HUES64 (cell line): ENCODE measurements around the gene CPZ.
"Not testable (repeated sequence)": the region's sequence is repeated elsewhere in the genome, so short reads cannot be mapped to it uniquely, and the experiment has no call there.

Experiments
- H3K27ac ChIP-seq: 2 replicates; pipeline ENCODE4 v1.7.0; 2013; ENCODE audit warnings: low read depth, low read length, inconsistent platforms
- H3K27me3 ChIP-seq: 2 replicates; pipeline ENCODE4 v1.6.1; 2013; ENCODE audit warnings: mild to moderate bottlenecking, low read length; ENCODE audit not compliant: insufficient read depth
- H3K36me3 ChIP-seq: 2 replicates; pipeline ENCODE4 v1.6.1; 2013; ENCODE audit warnings: mild to moderate bottlenecking, low read length; ENCODE audit not compliant: insufficient read depth
- H3K4me1 ChIP-seq: 2 replicates; pipeline ENCODE4 v1.6.1; 2013; ENCODE audit warnings: mild to moderate bottlenecking, low read length, moderate library complexity; ENCODE audit not compliant: insufficient read depth
- H3K4me3 ChIP-seq: 2 replicates; pipeline ENCODE4 v1.5.1; 2013; ENCODE audit warnings: mild to moderate bottlenecking, low read length, moderate library complexity
- H3K9ac ChIP-seq: 2 replicates; pipeline ENCODE4 v1.6.1; 2013; ENCODE audit warnings: mild to moderate bottlenecking, low read depth, low read length
- H3K9me3 ChIP-seq: 2 replicates; pipeline ENCODE4 v1.6.1; 2013; ENCODE audit warnings: low read depth, low read length; ENCODE audit not compliant: insufficient read depth
- WGBS: fragments of 150-250, 120-280 bp; methylation state at CpG from one replicate; pipeline ENCODE4 v1.1.7; 2013; ENCODE audit warnings: missing lambda C conversion rate; 5-methylcytosine and 5-hydroxymethylcytosine counted together

CPZ gene

GRCh38 chr4:8651661-8652180 lies 59.2 kb downstream of the CPZ start:
- 92% methylated on average over 18 of the region's 18 CpGs for WGBS
- H3K4me1 ChIP-seq = no peaks in the 10 kb centered on the region
- H3K9me3 ChIP-seq = no peaks in the 10 kb centered on the region
- H3K36me3 ChIP-seq = no peaks in the 10 kb centered on the region
- no peaks in the 10 kb centered on the region for H3K27me3 ChIP-seq
- no peak overlapping the region for H3K27ac ChIP-seq
- H3K9ac ChIP-seq = no peak overlapping the region
- no peak overlapping the region for H3K4me3 ChIP-seq

- Histone ChIP-seq H3K36me3 (no peaks in the 10 kb centered on the region), H3K27me3 (no peaks in the 10 kb centered on the region), H3K9ac (no peak overlapping the region), H3K4me3 (no peak overlapping the region), H3K27ac (no peak overlapping the region), H3K4me1 (no peaks in the 10 kb centered on the region), H3K9me3 (no peaks in the 10 kb centered on the region)
- WGBS = 87% methylated on average over 25 of the region's 25 CpGs
Measured at GRCh38 chr4:8652181-8653078, 59.9 kb downstream of the CPZ start.

- WGBS = 80% methylated on average over 22 of the region's 22 CpGs
- Histone ChIP-seq H3K4me3 (no peak overlapping the region), H3K9ac (no peak overlapping the region)
Measured at GRCh38 chr4:8653326-8654000, 60.9 kb downstream of the CPZ start.

GRCh38 chr4:8654139-8654538 lies 61.6 kb downstream of the CPZ start:
- not testable (repeated sequence) for H3K27ac ChIP-seq, H3K9me3 ChIP-seq, H3K27me3 ChIP-seq, H3K36me3 ChIP-seq, H3K4me3 ChIP-seq, H3K4me1 ChIP-seq, H3K9ac ChIP-seq
- whole genome bisulfite sequencing = 97% methylated on average over 5 of the region's 5 CpGs

More at GRCh38 chr4:8653326-8654000, 60.9 kb downstream of the CPZ start:
- Histone ChIP-seq H3K27ac (no peak overlapping the region), H3K9me3 (no peaks in the 10 kb centered on the region), H3K27me3 (no peaks in the 10 kb centered on the region), H3K36me3 (no peaks in the 10 kb centered on the region), H3K4me1 (no peaks in the 10 kb centered on the region)

- H3K27ac ChIP-seq = no peak overlapping the region
- H3K9me3 ChIP-seq = no peaks in the 10 kb centered on the region
- no peak overlapping the region for H3K9ac ChIP-seq
- no peaks in the 10 kb centered on the region for H3K27me3 ChIP-seq
- no peaks in the 10 kb centered on the region for H3K36me3 ChIP-seq
- H3K4me3 ChIP-seq = no peak overlapping the region
- 91% methylated on average over 25 of the region's 25 CpGs for WGBS
- no peaks in the 10 kb centered on the region for H3K4me1 ChIP-seq
Measured at GRCh38 chr4:8655411-8656184, 63.0 kb downstream of the CPZ start.

DNA sequence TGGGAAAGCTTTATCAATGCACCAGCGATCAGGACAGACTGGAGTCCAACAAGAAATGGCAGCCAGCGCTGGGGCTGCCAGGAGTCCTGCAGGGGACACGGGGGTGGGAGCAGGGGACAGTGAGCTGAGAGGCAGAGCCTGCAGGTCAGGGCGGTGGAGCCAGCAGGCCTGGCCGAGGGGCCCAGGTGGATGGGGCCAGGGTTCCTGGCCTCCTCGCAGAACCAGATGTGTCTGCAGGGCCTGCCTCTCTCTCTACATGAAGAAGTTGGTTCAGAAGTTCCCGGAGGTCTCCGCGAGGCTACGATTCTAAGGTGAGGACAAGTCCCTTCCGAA lies 63.6 kb downstream of the CPZ start:
- Histone ChIP-seq H3K27me3 (no peaks in the 10 kb centered on the region), H3K9ac (no peak overlapping the region), H3K36me3 (no peaks in the 10 kb centered on the region), H3K4me1 (no peaks in the 10 kb centered on the region), H3K27ac (no peak overlapping the region), H3K9me3 (no peaks in the 10 kb centered on the region), H3K4me3 (no peak overlapping the region)
- 93% methylated on average over 11 of the region's 11 CpGs for WGBS

DNA sequence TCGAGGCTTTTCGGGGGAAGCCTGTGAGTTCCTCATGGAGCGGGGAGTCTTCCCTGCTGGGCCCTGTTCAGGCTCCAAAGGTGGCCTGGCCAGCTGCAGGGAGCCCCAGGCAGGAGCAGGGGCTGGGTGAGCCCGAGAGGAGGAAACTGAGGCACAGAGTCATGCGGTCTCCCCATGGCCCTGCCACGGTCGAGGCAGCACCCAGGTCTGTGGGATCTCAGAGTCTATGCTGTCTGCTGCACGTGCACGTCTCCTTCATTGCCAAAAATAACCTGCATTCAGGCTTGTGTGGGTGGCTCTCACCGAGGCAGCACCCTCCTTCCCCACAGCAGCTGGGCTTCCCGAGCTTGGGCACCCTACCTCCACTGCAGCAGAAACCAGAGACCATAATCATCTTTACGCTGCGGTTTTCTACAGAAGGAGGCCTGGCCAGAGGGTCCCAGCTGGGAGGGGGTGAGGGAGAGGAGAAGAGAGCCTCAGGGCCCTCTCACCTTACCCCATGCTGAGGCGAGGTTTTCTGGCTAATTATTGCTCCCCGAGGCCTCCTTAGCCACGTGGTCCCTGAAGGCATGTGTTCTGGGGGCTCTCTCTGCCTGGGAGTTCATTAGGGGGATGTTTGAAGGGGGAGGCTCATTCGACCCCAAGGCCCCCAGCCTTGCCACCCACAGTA lies 64.3 kb downstream of the CPZ start:
- no peaks in the 10 kb centered on the region for H3K36me3 ChIP-seq
- no peaks in the 10 kb centered on the region for H3K9me3 ChIP-seq
- no peak overlapping the region for H3K9ac ChIP-seq
- no peaks in the 10 kb centered on the region for H3K27me3 ChIP-seq
- no peak overlapping the region for H3K4me3 ChIP-seq
- H3K4me1 ChIP-seq = no peaks in the 10 kb centered on the region
- H3K27ac ChIP-seq = no peak overlapping the region
- WGBS = 81% methylated on average over 15 of the region's 17 CpGs

- Histone ChIP-seq H3K36me3 (no peaks in the 10 kb centered on the region), H3K9me3 (no peaks in the 10 kb centered on the region), H3K27me3 (no peaks in the 10 kb centered on the region), H3K4me1 (no peaks in the 10 kb centered on the region), H3K4me3 (no peak overlapping the region), H3K27ac (no peak overlapping the region), H3K9ac (no peak overlapping the region)
- 88% methylated on average over 11 of the region's 11 CpGs for WGBS
Measured at GRCh38 chr4:8657381-8658088, 65.0 kb downstream of the CPZ start.

GRCh38 chr4:8662776-8663175 lies 70.2 kb downstream of the CPZ start:
- H3K4me1 ChIP-seq = peaks cover 12% of the 10 kb centered on the region
- no peaks in the 10 kb centered on the region for H3K27me3 ChIP-seq
- no peak overlapping the region for H3K9ac ChIP-seq
- H3K4me3 ChIP-seq = no peak overlapping the region
- no peaks in the 10 kb centered on the region for H3K36me3 ChIP-seq
- no peak overlapping the region for H3K27ac ChIP-seq
- 94% methylated on average over 9 of the region's 9 CpGs for WGBS
- no peaks in the 10 kb centered on the region for H3K9me3 ChIP-seq

- Histone ChIP-seq H3K9me3 (no peaks in the 10 kb centered on the region), H3K36me3 (no peaks in the 10 kb centered on the region), H3K27me3 (no peaks in the 10 kb centered on the region), H3K27ac (no peak overlapping the region), H3K9ac (no peak overlapping the region), H3K4me3 (no peak overlapping the region), H3K4me1 (peaks cover 12% of the 10 kb centered on the region)
- WGBS = 37% methylated on average over 18 of the region's 18 CpGs
Measured at GRCh38 chr4:8664031-8664805, 71.7 kb downstream of the CPZ start.
